CD4-positive, alpha-beta T cell (primary cell): ENCODE measurements around the gene PRPF8. TPM values are rescaled to one million over a fixed set of nuclear protein-coding genes. Genes with fewer than 3 reads are reported as not detected.

Source experiments
- ATAC-seq: fragments of 200-7000 bp; cut with Tn5 transposase; one replicate; pipeline ENCODE4 v1.10.0; 2022; ENCODE audit warnings: mild to moderate bottlenecking; ENCODE audit not compliant: poor library complexity
- CTCF ChIA-PET: fragments of 350-600 bp; sonication (Branson Sonifier 250); formaldehyde crosslinking; loops from one replicate; lab custom pipeline; 2021; ENCODE audit warnings: antibody characterized with exemption, inconsistent platforms; lab: Charles Lee
- POLR2A ChIA-PET: fragments of 350-600 bp; sonication (Branson Sonifier 250); formaldehyde crosslinking; loops from one replicate; lab custom pipeline; 2021; ENCODE audit warnings: antibody characterized with exemption, inconsistent platforms; lab: Charles Lee
- DNase-seq, 14 experiments: peaks; one replicate each; pipeline ENCODE4 v3.0.0-alpha.2; 2013 to 2020; ENCODE audit warnings: mixed read lengths in 2 of 14
- H3K27ac ChIP-seq, 2 donors: one replicate each; pipeline versions ENCODE4 v1.5.1 to v1.7.0; 2013; ENCODE audit warnings: low read length in 2 of 2, low read depth in 1 of 2, mild to moderate bottlenecking in 1 of 2
- H3K27me3 ChIP-seq, 2 experiments: 1 replicate in 1 of 2; 2 replicates in 1 of 2; pipeline versions ENCODE4 v1.6.1 to v1.7.0; 2013; ENCODE audit warnings: low read length in 2 of 2, control low read depth in 1 of 2, mild to moderate bottlenecking in 1 of 2, moderate library complexity in 1 of 2; ENCODE audit not compliant: insufficient read depth in 2 of 2, control insufficient read depth in 1 of 2
- H3K36me3 ChIP-seq: one replicate; pipeline ENCODE4 v1.6.1; 2013; ENCODE audit warnings: low read length, control low read depth; ENCODE audit not compliant: insufficient read depth
- H3K4me1 ChIP-seq: one replicate; pipeline ENCODE4 v1.6.1; 2013; ENCODE audit warnings: low read length, control low read depth; ENCODE audit not compliant: insufficient read depth
- H3K4me3 ChIP-seq: one replicate; pipeline ENCODE4 v1.5.1; 2013; ENCODE audit warnings: mild to moderate bottlenecking, low read length, moderate library complexity
- H3K9me3 ChIP-seq, 2 experiments: 1 replicate in 1 of 2; 2 replicates in 1 of 2; pipeline versions ENCODE4 v1.6.1 to v1.7.0; 2013; ENCODE audit warnings: low read length in 2 of 2, mild to moderate bottlenecking in 2 of 2, control low read depth in 1 of 2, moderate library complexity in 1 of 2; ENCODE audit not compliant: control insufficient read depth in 1 of 2, insufficient read depth in 1 of 2
- H3K27ac Mint-ChIP-seq: one replicate; pipeline ENCODE4 v1.8.0; 2020; ENCODE audit warnings: mixed read lengths
- H3K27me3 Mint-ChIP-seq: one replicate; pipeline ENCODE4 v1.8.0; 2021; ENCODE audit warnings: mixed read lengths
- H3K36me3 Mint-ChIP-seq: one replicate; pipeline ENCODE4 v1.8.0; 2021; ENCODE audit warnings: low read depth, mixed read lengths
- H3K4me1 Mint-ChIP-seq: one replicate; pipeline ENCODE4 v1.8.0; 2021; ENCODE audit warnings: low read depth, mixed read lengths
- H3K4me3 Mint-ChIP-seq: one replicate; pipeline ENCODE4 v1.8.0; 2020; ENCODE audit warnings: mild to moderate bottlenecking, mixed read lengths
- H3K9me3 Mint-ChIP-seq: one replicate; pipeline ENCODE4 v1.8.0; 2020; ENCODE audit warnings: mixed read lengths
- intact Hi-C, 2 experiments: fragments of 100-400 bp; cut with DNase I in 1 of 2; cut with micrococcal nuclease in 1 of 2; formaldehyde crosslinking; loops; one replicate each; pipeline versions ENCODE4 v1.15.1 to v1.9.0; 2023 to 2025; cut with DNase I, micrococcal nuclease
- total RNA-seq, 174 experiments: library from RNA in 2 of 174; stranded (reverse) in 2 of 174; gene quantifications; one replicate each; pipeline ENCODE4 v1.2.3 and lab custom pipeline; 2021 to 2026
- TF ChIP-seq, protein P1 (sequence below): fragments of 200-600 bp; IDR thresholded peaks from one replicate; pipeline ENCODE4 v1.8.0; 2022; ENCODE audit warnings: antibody characterized with exemption, mild to moderate bottlenecking

Gene PRPF8
- total RNA-seq, 2 experiments from 2014 or later: 550 to 572 TPM

DNA sequence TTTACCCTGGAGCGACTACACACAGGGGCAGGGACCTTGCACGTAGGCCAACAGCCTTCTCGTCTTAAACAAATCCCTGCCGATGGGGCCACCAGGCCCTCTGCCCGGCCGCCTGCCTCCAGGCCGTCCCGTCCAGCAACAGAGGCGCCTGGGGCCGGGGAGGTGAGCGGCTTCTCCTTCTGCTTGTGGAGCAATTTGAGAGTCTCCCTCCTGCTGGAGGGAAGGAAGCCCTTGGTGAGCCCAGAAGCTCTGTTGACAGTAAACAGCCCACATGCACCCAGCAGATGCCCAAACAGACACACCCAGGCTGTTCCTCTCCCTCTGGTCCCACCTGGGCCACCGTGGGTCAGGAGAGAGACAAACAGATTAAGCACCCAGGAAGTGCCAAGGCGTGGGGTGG, 64.2 kb downstream of the PRPF8 start:
- H3K36me3 ChIP-seq: no peaks in the 10 kb centered on the region
- peaks cover 0 to 2% of the 10 kb centered on the region in 2 experiments for H3K27me3 ChIP-seq
- DNase-seq (no peak), ATAC-seq (no peak)
- ChIA-PET CTCF (no interaction called here), POLR2A (no interaction called here)
- Mint-ChIP-seq H3K27me3 (no peaks in the 10 kb centered on the region), H3K36me3 (no peaks in the 10 kb centered on the region), H3K9me3 (no peaks in the 10 kb centered on the region), H3K27ac (no peak overlapping the region), H3K4me1 (no peaks in the 10 kb centered on the region), H3K4me3 (no peak overlapping the region)
- TF ChIP-seq, protein P1, sequence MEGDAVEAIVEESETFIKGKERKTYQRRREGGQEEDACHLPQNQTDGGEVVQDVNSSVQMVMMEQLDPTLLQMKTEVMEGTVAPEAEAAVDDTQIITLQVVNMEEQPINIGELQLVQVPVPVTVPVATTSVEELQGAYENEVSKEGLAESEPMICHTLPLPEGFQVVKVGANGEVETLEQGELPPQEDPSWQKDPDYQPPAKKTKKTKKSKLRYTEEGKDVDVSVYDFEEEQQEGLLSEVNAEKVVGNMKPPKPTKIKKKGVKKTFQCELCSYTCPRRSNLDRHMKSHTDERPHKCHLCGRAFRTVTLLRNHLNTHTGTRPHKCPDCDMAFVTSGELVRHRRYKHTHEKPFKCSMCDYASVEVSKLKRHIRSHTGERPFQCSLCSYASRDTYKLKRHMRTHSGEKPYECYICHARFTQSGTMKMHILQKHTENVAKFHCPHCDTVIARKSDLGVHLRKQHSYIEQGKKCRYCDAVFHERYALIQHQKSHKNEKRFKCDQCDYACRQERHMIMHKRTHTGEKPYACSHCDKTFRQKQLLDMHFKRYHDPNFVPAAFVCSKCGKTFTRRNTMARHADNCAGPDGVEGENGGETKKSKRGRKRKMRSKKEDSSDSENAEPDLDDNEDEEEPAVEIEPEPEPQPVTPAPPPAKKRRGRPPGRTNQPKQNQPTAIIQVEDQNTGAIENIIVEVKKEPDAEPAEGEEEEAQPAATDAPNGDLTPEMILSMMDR: no peak
- H3K4me3 ChIP-seq: no peak overlapping the region
- no peaks in the 10 kb centered on the region for H3K9me3 ChIP-seq
- no peak overlapping the region for H3K27ac ChIP-seq
- intact Hi-C loops: loop anchor here (10.0 kb wide), 2 partner anchors 56 to 166 kb away; partner anchors contain the start of genes CRK (in 1 of the 2) and PITPNA (in 1 of the 2)
- peaks cover 7% of the 10 kb centered on the region for H3K4me1 ChIP-seq

DNA sequence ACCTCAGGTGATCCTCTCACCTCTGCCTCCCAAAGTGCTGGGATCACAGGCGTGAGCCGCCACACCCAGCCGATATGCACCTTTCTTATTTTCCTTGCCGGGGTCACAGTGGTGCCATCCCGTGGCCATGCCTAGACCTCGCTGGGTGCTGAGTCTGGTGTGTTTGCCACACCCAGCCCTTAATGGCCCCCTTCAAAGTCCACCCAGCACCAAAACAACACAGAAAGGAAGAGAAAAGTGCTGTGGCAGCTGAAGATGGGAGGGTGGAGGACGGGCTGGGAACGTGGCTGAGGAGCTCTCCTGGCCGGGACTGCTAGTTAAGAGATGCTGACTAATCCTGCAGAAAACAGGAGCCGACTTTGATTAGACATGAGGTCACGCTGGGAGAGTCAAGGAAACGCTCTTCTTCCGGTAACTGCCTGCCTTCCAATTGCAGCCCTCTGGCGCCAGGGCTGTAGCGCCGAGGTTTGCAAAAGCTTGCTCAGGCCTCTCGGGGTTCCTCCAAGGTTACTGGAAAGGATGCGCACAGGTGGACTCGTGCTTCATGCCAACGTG, 67.0 kb downstream of the PRPF8 start:
- H3K27me3 Mint-ChIP-seq: no peaks in the 10 kb centered on the region
- CTCF ChIA-PET: interaction anchor here (1.9 kb wide), 1 partner anchor 12 kb away, joined by 6 read pairs; no protein-coding TSS in a partner anchor
- no peak overlapping the region for H3K27ac ChIP-seq
- no peaks in the 10 kb centered on the region for H3K36me3 Mint-ChIP-seq
- H3K27ac Mint-ChIP-seq: no peak overlapping the region
- POLR2A ChIA-PET: no interaction called here
- H3K9me3 Mint-ChIP-seq: no peaks in the 10 kb centered on the region
- H3K4me3 Mint-ChIP-seq: no peak overlapping the region
- no peaks in the 10 kb centered on the region for H3K36me3 ChIP-seq
- no peaks in the 10 kb centered on the region for H3K9me3 ChIP-seq
- DNase-seq (no peak), ATAC-seq (no peak)
- intact Hi-C loops: loop anchor here in 1 of 2 experiments (5.0 kb wide), 1 partner anchor 35 kb away; no protein-coding TSS in a partner anchor
- H3K4me3 ChIP-seq: no peak overlapping the region
- no peaks in the 10 kb centered on the region for H3K4me1 Mint-ChIP-seq
- H3K4me1 ChIP-seq: peaks cover 7% of the 10 kb centered on the region
- H3K27me3 ChIP-seq: no peaks in the 10 kb centered on the region
- TF ChIP-seq, protein P1: no peak

DNA sequence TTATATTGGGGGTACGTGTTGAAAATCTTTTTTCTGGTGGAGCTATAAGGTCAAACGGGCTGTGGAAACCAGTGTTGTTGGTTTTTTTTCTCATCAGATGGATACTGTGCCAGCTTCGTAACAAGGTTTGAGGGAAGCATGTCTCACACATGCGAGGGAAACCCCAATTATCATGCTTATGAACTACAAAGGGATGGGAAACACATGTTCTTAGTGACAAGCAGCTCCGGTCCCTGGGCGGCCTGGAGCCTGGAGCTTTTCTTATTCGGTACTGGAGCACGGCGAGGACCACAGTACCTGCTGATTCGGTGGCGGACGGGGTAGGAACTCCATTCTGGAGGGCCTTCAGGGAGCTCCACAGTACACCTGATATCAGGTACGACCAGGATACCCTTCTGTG, 68.6 kb downstream of the PRPF8 start:
- TF ChIP-seq, protein P1: no peak
- Histone ChIP-seq H3K36me3 (no peaks in the 10 kb centered on the region), H3K9me3 (no peaks in the 10 kb centered on the region), H3K27me3 (no peaks in the 10 kb centered on the region), H3K27ac (no peak overlapping the region), H3K4me1 (peaks cover 7% of the 10 kb centered on the region), H3K4me3 (no peak overlapping the region)
- H3K4me1 Mint-ChIP-seq: no peaks in the 10 kb centered on the region
- H3K36me3 Mint-ChIP-seq: no peaks in the 10 kb centered on the region
- no peak overlapping the region for H3K27ac Mint-ChIP-seq
- no peak overlapping the region for H3K4me3 Mint-ChIP-seq
- intact Hi-C loops: loop anchor here in 1 of 2 experiments (5.0 kb wide), 1 partner anchor 34 kb away; no protein-coding TSS in a partner anchor
- CTCF ChIA-PET: interaction anchor here (1.9 kb wide), 1 partner anchor 14 kb away, joined by 6 read pairs; no protein-coding TSS in a partner anchor
- no peak for ATAC-seq
- H3K27me3 Mint-ChIP-seq: no peaks in the 10 kb centered on the region
- POLR2A ChIA-PET: no interaction called here
- no peaks in the 10 kb centered on the region for H3K9me3 Mint-ChIP-seq
- no peak for DNase-seq
